HEK293 (cell line): ENCODE measurements around the gene VIPR2.

Experiments
- CTCF ChIA-PET: fragments of 350-600 bp; formaldehyde crosslinking; extraction: SDS; loops from one replicate; lab custom pipeline; 2021; ENCODE audit warnings: antibody characterized with exemption; lab: Yijun Ruan, JAX
- POLR2A ChIA-PET: fragments of 300-600 bp; formaldehyde crosslinking; extraction: SDS; loops from one replicate; lab custom pipeline; 2020; ENCODE audit warnings: antibody characterized with exemption, inconsistent platforms; lab: Yijun Ruan, JAX
- H3K27ac ChIP-seq: fragments of 200-500 bp; sonication (Bioruptor generic); 2 replicates; pipeline ENCODE4 v1.5.1; 2014; ENCODE audit warnings: low read depth, low read length, control low read depth, inconsistent platforms; ENCODE audit errors: extremely low read depth
- H3K36me3 ChIP-seq, 2 experiments: fragments of 200-500 bp in 1 of 2; sonication (Bioruptor generic) in 1 of 2; 1 replicate in 1 of 2; 2 replicates in 1 of 2; pipeline ENCODE4 v1.5.1; 2014 to 2017; ENCODE audit warnings: inconsistent platforms in 2 of 2, low read length in 2 of 2; ENCODE audit not compliant: control insufficient read depth in 2 of 2, insufficient read depth in 1 of 2
- H3K4me1 ChIP-seq: fragments of 200-500 bp; sonication (Bioruptor generic); 2 replicates; pipeline ENCODE4 v1.5.1; 2014; ENCODE audit warnings: mild to moderate bottlenecking, low read length, inconsistent platforms; ENCODE audit not compliant: control insufficient read depth, insufficient read depth
- H3K4me3 ChIP-seq: 2 replicates; pipeline ENCODE4 v1.5.1; 2011; ENCODE audit warnings: low read depth, mild to moderate bottlenecking, control low read depth, low read length, moderate library complexity
- H3K9me3 ChIP-seq: fragments of 200-500 bp; sonication (Bioruptor generic); 2 replicates; pipeline ENCODE4 v1.5.1; 2014; ENCODE audit warnings: low read depth, low read length, inconsistent platforms; ENCODE audit not compliant: control insufficient read depth, insufficient read depth
- ATF2 ChIP-seq: fragments of 450-650 bp; formaldehyde crosslinking; IDR thresholded peaks from 2 replicates; pipeline ENCODE4 v1.5.1; 2016; ENCODE audit warnings: missing biosample characterization, missing genetic modification characterization, low read depth
- BCL11A ChIP-seq: fragments of 450-650 bp; formaldehyde crosslinking; IDR thresholded peaks from 2 replicates; pipeline ENCODE4 v1.5.1; 2016; ENCODE audit warnings: low read depth, missing biosample characterization, missing genetic modification characterization
- GLIS1 ChIP-seq: fragments of 450-650 bp; formaldehyde crosslinking; IDR thresholded peaks from 2 replicates; pipeline ENCODE4 v1.5.1; 2016; ENCODE audit warnings: missing biosample characterization, missing genetic modification characterization
- HOXD13 ChIP-seq: sonication (generic); formaldehyde crosslinking; IDR thresholded peaks from 2 replicates; pipeline ENCODE4 v1.8.0; 2022; ENCODE audit warnings: missing genetic modification reagents, borderline replicate concordance
- KLF7 ChIP-seq: fragments of 450-650 bp; formaldehyde crosslinking; IDR thresholded peaks from 2 replicates; pipeline ENCODE4 v1.5.1; 2016; ENCODE audit warnings: missing biosample characterization, missing genetic modification characterization, borderline replicate concordance
- RBAK ChIP-seq: fragments of 450-650 bp; formaldehyde crosslinking; IDR thresholded peaks from 2 replicates; pipeline ENCODE4 v1.5.1; 2016; ENCODE audit warnings: missing biosample characterization, missing genetic modification characterization
- REST ChIP-seq: fragments of 450-650 bp; formaldehyde crosslinking; IDR thresholded peaks from 2 replicates; pipeline ENCODE4 v1.5.1; 2016; ENCODE audit warnings: missing biosample characterization, missing genetic modification characterization
- TRIM28 ChIP-seq: IDR thresholded peaks from 2 replicates; pipeline ENCODE4 v1.6.1; 2011; ENCODE audit warnings: low read length, control low read depth, borderline replicate concordance
- WT1 ChIP-seq: fragments of 450-650 bp; formaldehyde crosslinking; IDR thresholded peaks from 2 replicates; pipeline ENCODE4 v1.5.1; 2016; ENCODE audit warnings: missing biosample characterization, missing genetic modification characterization
- ZFP3 ChIP-seq: fragments of 450-650 bp; formaldehyde crosslinking; IDR thresholded peaks from 2 replicates; pipeline ENCODE4 v1.5.1; 2016; ENCODE audit warnings: low read depth, missing biosample characterization, missing genetic modification characterization
- ZFP41 ChIP-seq: fragments of 450-650 bp; formaldehyde crosslinking; IDR thresholded peaks from 2 replicates; pipeline ENCODE4 v1.5.1; 2016; ENCODE audit warnings: missing biosample characterization, missing genetic modification characterization, borderline replicate concordance
- ZFP69B ChIP-seq: fragments of 450-650 bp; formaldehyde crosslinking; IDR thresholded peaks from 2 replicates; pipeline ENCODE4 v1.5.1; 2016; ENCODE audit warnings: missing biosample characterization, missing genetic modification characterization
- ZIC2 ChIP-seq: fragments of 450-650 bp; formaldehyde crosslinking; IDR thresholded peaks from 2 replicates; pipeline ENCODE4 v1.5.1; 2016; ENCODE audit warnings: missing biosample characterization, missing genetic modification characterization
- ZNF138 ChIP-seq: fragments of 450-650 bp; formaldehyde crosslinking; IDR thresholded peaks from 2 replicates; pipeline ENCODE4 v1.5.1; 2016; ENCODE audit warnings: missing biosample characterization, missing genetic modification characterization, borderline replicate concordance
- ZNF169 ChIP-seq: fragments of 450-650 bp; formaldehyde crosslinking; IDR thresholded peaks from 2 replicates; pipeline ENCODE4 v1.5.1; 2016; ENCODE audit warnings: missing biosample characterization, missing genetic modification characterization
- ZNF23 ChIP-seq: fragments of 450-650 bp; formaldehyde crosslinking; IDR thresholded peaks from 2 replicates; pipeline ENCODE4 v1.5.1; 2016; ENCODE audit warnings: missing biosample characterization, missing genetic modification characterization, borderline replicate concordance
- ZNF239 ChIP-seq: fragments of 450-650 bp; formaldehyde crosslinking; IDR thresholded peaks from 2 replicates; pipeline ENCODE4 v1.5.1; 2016; ENCODE audit warnings: missing biosample characterization, missing genetic modification characterization
- ZNF311 ChIP-seq: fragments of 450-650 bp; formaldehyde crosslinking; IDR thresholded peaks from 2 replicates; pipeline ENCODE4 v1.5.1; 2017; ENCODE audit warnings: missing biosample characterization, missing genetic modification characterization, borderline replicate concordance
- ZNF354C ChIP-seq: fragments of 450-650 bp; formaldehyde crosslinking; IDR thresholded peaks from 2 replicates; pipeline ENCODE4 v1.5.1; 2016; ENCODE audit warnings: missing biosample characterization, missing genetic modification characterization, low read depth, borderline replicate concordance
- ZNF426 ChIP-seq: fragments of 450-650 bp; formaldehyde crosslinking; IDR thresholded peaks from 2 replicates; pipeline ENCODE4 v1.5.1; 2017; ENCODE audit warnings: missing biosample characterization, missing genetic modification characterization, mild to moderate bottlenecking, inconsistent platforms, moderate library complexity
- ZNF48 ChIP-seq: fragments of 450-650 bp; formaldehyde crosslinking; IDR thresholded peaks from 2 replicates; pipeline ENCODE4 v1.5.1; 2016; ENCODE audit warnings: missing biosample characterization, missing genetic modification characterization
- ZNF596 ChIP-seq: fragments of 450-650 bp; IDR thresholded peaks from 2 replicates; pipeline ENCODE4 v1.5.0; 2018; ENCODE audit warnings: missing biosample characterization, mild to moderate bottlenecking, missing genetic modification characterization, moderate library complexity
- ZNF610 ChIP-seq: fragments of 450-650 bp; formaldehyde crosslinking; IDR thresholded peaks from 2 replicates; pipeline ENCODE4 v1.5.1; 2016; ENCODE audit warnings: missing biosample characterization, missing genetic modification characterization, borderline replicate concordance
- ZNF670 ChIP-seq: fragments of 450-650 bp; formaldehyde crosslinking; IDR thresholded peaks from 2 replicates; pipeline ENCODE4 v1.5.1; 2016; ENCODE audit warnings: missing biosample characterization, missing genetic modification characterization, low read depth
- ZNF830 ChIP-seq: fragments of 450-650 bp; IDR thresholded peaks from 2 replicates; pipeline ENCODE4 v1.5.0; 2018; ENCODE audit warnings: missing biosample characterization, missing genetic modification characterization, low read depth, mild to moderate bottlenecking, moderate library complexity
- ZSCAN16 ChIP-seq: fragments of 450-650 bp; formaldehyde crosslinking; IDR thresholded peaks from 2 replicates; pipeline ENCODE4 v1.5.1; 2016; ENCODE audit warnings: missing biosample characterization, missing genetic modification characterization
- TF ChIP-seq, protein P1 (sequence below): fragments of 450-650 bp; formaldehyde crosslinking; IDR thresholded peaks from 2 replicates; pipeline ENCODE4 v1.5.1; 2016; ENCODE audit warnings: missing biosample characterization, missing genetic modification characterization

VIPR2 gene

DNA sequence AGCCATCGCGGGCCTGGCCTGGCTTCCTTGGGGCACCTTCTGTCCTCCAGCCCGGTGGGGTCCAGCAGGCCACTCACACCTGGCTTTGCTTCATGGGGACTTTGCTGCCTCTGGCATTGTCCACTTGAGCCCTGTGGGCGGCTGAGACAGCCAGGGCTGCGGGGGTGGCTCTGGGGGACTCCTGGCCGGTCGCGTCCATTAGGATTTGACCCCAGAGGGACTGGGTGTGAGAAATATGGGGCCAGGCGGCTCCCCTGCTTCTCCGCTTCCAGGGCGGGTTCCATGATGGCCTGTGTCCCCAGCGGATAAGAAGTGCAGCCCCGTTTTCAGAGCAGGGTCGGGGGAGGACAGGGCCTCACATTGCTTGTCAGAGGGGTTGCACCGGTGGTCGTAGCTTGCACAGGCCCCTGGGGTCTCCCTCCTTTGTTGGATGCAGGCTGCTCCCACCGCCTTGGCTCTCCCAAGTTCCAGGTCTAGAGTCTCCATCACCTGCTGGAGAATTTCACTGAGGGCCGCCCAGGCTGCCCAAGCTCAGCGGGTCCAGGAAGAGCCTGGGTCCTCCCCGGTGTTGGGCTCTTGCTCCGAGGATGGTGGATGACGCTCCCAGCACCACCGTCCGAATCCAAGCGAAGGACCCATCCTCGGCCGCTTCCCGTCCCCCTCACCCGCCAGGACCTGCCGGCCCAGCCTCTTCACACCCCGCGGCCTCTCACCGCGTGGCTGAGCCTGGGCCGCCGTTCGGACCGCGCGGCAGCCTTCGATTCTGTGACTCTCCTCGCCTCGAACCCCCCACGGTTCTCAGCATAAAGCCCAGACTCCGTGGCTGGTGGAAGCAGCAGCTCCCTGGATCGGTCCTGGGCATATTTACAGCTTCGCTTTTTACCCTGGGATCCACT is 148.2 kb downstream of the VIPR2 start:
- no peaks in the 10 kb centered on the region for H3K9me3 ChIP-seq
- TF ChIP-seq ZNF311 = no peak
- TF ChIP-seq TRIM28 = no peak
- TF ChIP-seq ZSCAN16 (tag by site-specific recombination) = no peak
- TF ChIP-seq ZNF830 (tag by site-specific recombination) = no peak
- no peak for TF ChIP-seq ZNF23 (tag by site-specific recombination)
- no peak for TF ChIP-seq ZNF354C (tag by site-specific recombination)
- no peak for TF ChIP-seq ZNF670 (tag by site-specific recombination)
- TF ChIP-seq BCL11A (tag by site-specific recombination) = no peak
- no peak for TF ChIP-seq ZNF426
- TF ChIP-seq REST (tag by site-specific recombination) = no peak
- no peak for TF ChIP-seq ZNF610 (tag by site-specific recombination)
- no peak for TF ChIP-seq ZNF169
- no peaks in the 10 kb centered on the region for H3K4me1 ChIP-seq
- no peak overlapping the region for H3K27ac ChIP-seq
- ChIA-PET CTCF (no interaction called here), POLR2A (no interaction called here)
- H3K36me3 ChIP-seq = no peaks in the 10 kb centered on the region
- no peak overlapping the region for H3K4me3 ChIP-seq

DNA sequence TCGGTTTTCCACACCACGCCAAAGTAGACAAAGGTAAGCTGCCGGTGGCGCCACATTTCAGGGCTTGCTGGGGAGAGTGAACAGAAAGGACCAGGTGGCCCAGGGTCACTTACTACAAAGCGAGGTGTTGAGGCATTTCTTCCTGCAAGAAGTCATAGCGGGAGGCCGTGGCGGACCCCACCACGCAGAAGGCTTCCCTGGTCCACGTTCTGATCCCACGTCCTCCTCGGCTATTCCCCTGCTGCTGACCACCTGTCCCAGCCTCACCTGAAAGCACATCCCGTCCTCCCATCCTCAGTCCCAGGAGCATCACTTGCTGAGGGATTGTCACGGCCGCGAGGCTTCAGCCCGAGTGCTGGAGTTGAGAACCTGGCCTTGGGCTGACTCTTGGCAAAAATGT is 149.2 kb downstream of the VIPR2 start:
- H3K9me3 ChIP-seq = no peaks in the 10 kb centered on the region
- H3K27ac ChIP-seq = no peak overlapping the region
- no peaks in the 10 kb centered on the region for H3K36me3 ChIP-seq
- no peaks in the 10 kb centered on the region for H3K4me1 ChIP-seq
- H3K4me3 ChIP-seq = no peak overlapping the region
- ChIA-PET CTCF (interaction anchor here (0.7 kb wide), 1 partner anchor 205 kb away, joined by 3 read pairs; no protein-coding TSS in a partner anchor), POLR2A (no interaction called here)
- TF ChIP-seq ZNF138 (tag by site-specific recombination) (no peak), RBAK (tag by site-specific recombination) (no peak), REST (tag by site-specific recombination) (no peak), ZNF596 (tag by site-specific recombination) (no peak), ZNF239 (tag by site-specific recombination) (no peak), ATF2 (tag by site-specific recombination) (no peak), HOXD13 (CRISPR knock-in tag) (no peak), KLF7 (tag by site-specific recombination) (no peak), ZFP41 (tag by site-specific recombination) (no peak), GLIS1 (tag by site-specific recombination) (no peak), ZFP3 (tag by site-specific recombination) (no peak), ZIC2 (tag by site-specific recombination) (no peak), ZNF48 (tag by site-specific recombination) (no peak), ZFP69B (no peak), WT1 (tag by site-specific recombination) (no peak)
- TF ChIP-seq, protein P1, sequence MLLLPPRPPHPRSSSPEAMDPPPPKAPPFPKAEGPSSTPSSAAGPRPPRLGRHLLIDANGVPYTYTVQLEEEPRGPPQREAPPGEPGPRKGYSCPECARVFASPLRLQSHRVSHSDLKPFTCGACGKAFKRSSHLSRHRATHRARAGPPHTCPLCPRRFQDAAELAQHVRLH (tag by site-specific recombination) = no peak
